Endothelial cell of umbilical vein (primary cell): ENCODE measurements around the gene WSB1.

ENCODE experiments used
- EZH2 ChIP-seq: IDR thresholded peaks from 2 replicates; pipeline ENCODE4 v1.6.1; 2012; ENCODE audit warnings: borderline replicate concordance, low read depth, mild to moderate bottlenecking, moderate library complexity, low read length, inconsistent platforms; ENCODE audit not compliant: severe bottlenecking
- FOS ChIP-seq: IDR thresholded peaks from 2 replicates; pipeline ENCODE4 v1.6.1; 2011; ENCODE audit warnings: mild to moderate bottlenecking, low read length, moderate library complexity, borderline replicate concordance; ENCODE audit not compliant: insufficient read depth
- JUN ChIP-seq: IDR thresholded peaks from 2 replicates; pipeline ENCODE4 v1.6.1; 2011; ENCODE audit warnings: borderline replicate concordance, low read depth; ENCODE audit not compliant: insufficient read length, insufficient read depth
- POLR2A ChIP-seq: IDR thresholded peaks from 2 replicates; pipeline ENCODE4 v1.6.1; 2012; ENCODE audit warnings: low read depth, mild to moderate bottlenecking, control low read depth, low read length
- POLR2AphosphoS5 ChIP-seq: IDR thresholded peaks from 2 replicates; pipeline ENCODE4 v1.6.1; 2012; ENCODE audit warnings: low read depth, mild to moderate bottlenecking, control low read depth, low read length, moderate library complexity; ENCODE audit not compliant: insufficient read depth
- TF ChIP-seq, protein P1 (sequence below), 2 donors: IDR thresholded peaks; 1 replicate in 1 of 2; 2 replicates in 1 of 2; pipeline ENCODE4 v1.5.1; 2011; ENCODE audit warnings: low read length in 2 of 2, mild to moderate bottlenecking in 2 of 2, moderate library complexity in 2 of 2, control low read depth in 1 of 2, inconsistent platforms in 1 of 2, low read depth in 1 of 2; ENCODE audit not compliant: insufficient read depth in 1 of 2; ENCODE audit errors: extremely low read depth in 1 of 2

- TF ChIP-seq, protein P1, sequence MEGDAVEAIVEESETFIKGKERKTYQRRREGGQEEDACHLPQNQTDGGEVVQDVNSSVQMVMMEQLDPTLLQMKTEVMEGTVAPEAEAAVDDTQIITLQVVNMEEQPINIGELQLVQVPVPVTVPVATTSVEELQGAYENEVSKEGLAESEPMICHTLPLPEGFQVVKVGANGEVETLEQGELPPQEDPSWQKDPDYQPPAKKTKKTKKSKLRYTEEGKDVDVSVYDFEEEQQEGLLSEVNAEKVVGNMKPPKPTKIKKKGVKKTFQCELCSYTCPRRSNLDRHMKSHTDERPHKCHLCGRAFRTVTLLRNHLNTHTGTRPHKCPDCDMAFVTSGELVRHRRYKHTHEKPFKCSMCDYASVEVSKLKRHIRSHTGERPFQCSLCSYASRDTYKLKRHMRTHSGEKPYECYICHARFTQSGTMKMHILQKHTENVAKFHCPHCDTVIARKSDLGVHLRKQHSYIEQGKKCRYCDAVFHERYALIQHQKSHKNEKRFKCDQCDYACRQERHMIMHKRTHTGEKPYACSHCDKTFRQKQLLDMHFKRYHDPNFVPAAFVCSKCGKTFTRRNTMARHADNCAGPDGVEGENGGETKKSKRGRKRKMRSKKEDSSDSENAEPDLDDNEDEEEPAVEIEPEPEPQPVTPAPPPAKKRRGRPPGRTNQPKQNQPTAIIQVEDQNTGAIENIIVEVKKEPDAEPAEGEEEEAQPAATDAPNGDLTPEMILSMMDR (IDR thresholded peaks at IDR 0.05; ENCODE audit: extremely low read depth in 1 of 2, insufficient read depth in 1 of 2, low read depth in 1 of 2, low read length in 2 of 2) = no peak
- TF ChIP-seq FOS (no peak), EZH2 (no peak), POLR2AphosphoS5 (no peak), JUN (no peak), POLR2A (no peak)
Measured at GRCh38 chr17:27336184-27336583, 42.3 kb downstream of the WSB1 start.
